H1 (cell line): Measurements from ENCODE around the gene LRRC2. TPM values are rescaled to one million over a fixed set of nuclear protein-coding genes. Genes with fewer than 3 reads are reported as not detected.

Source experiments
- ASH2L ChIP-seq: fragments of 200-600, 300-600 bp; sonication (generic); IDR thresholded peaks from one replicate; pipeline ENCODE4 v1.7.1; 2017; ENCODE audit warnings: low read length
- CBX8 ChIP-seq: fragments of 300-800, 300-1000 bp; sonication (generic); IDR thresholded peaks from 2 replicates; pipeline ENCODE4 v1.7.1; 2016; ENCODE audit warnings: low read depth, low read length, borderline replicate concordance
- GABPA ChIP-seq: IDR thresholded peaks from 2 replicates; pipeline ENCODE4 v1.6.1; 2011; ENCODE audit warnings: mild to moderate bottlenecking, low read length, moderate library complexity, borderline replicate concordance; ENCODE audit not compliant: insufficient read depth
- JUND ChIP-seq: IDR thresholded peaks from 2 replicates; pipeline ENCODE4 v1.6.1; 2011; ENCODE audit warnings: mild to moderate bottlenecking, improper control_type of control experiment, low read length
- SIN3A ChIP-seq, 2 experiments: IDR thresholded peaks in 1 of 2; conservative IDR thresholded peaks in 1 of 2; 2 replicates each; pipeline ENCODE4 v1.6.1; 2011 to 2012; ENCODE audit warnings: low read length in 2 of 2, improper control_type of control experiment in 1 of 2, low read depth in 1 of 2, mild to moderate bottlenecking in 1 of 2
- TBP ChIP-seq: IDR thresholded peaks from 2 replicates; pipeline ENCODE4 v1.6.1; 2011; ENCODE audit warnings: low read depth, low read length, improper control_type of control experiment
- polyA plus RNA-seq, 7 experiments: library from polyadenylated mRNA; depleted of rRNA in 3 of 7; stranded (reverse) in 5 of 7; unstranded in 2 of 7; fragments of >200 nt in 5 of 7; fragments of 200-250 nt in 2 of 7; gene quantifications; 1 replicate in 5 of 7; 2 replicates in 1 of 7; 4 replicates in 1 of 7; pipeline versions ENCODE4 v1.2.1 to v1.2.3, GENCODE V29; 2011 to 2013; ENCODE audit warnings: missing spikeins in 2 of 7, mixed read lengths in 2 of 7
- total RNA-seq: library from RNA; stranded (reverse); fragmentation: NEBNext Ultra II Directional; extraction: Animal tissue kit (Norgen Biotek cat#: 25700); gene quantifications from 2 replicates; pipeline ENCODE4 v1.2.1, GENCODE V29; 2021
- TF ChIP-seq, protein P1 (sequence below): fragments of 300-600 bp; sonication (generic); IDR thresholded peaks from 2 replicates; pipeline ENCODE4 v1.7.1; 2012; ENCODE audit warnings: low read length, moderate library complexity, mild to moderate bottlenecking, inconsistent platforms; ENCODE audit not compliant: insufficient replicate concordance

Gene LRRC2
- total and polyA plus RNA-seq, 2 of the 8 experiments (the other 6 are each of a cell fraction or from before 2014, with no cell fraction given) = 1.4 to 6.4 TPM

DNA sequence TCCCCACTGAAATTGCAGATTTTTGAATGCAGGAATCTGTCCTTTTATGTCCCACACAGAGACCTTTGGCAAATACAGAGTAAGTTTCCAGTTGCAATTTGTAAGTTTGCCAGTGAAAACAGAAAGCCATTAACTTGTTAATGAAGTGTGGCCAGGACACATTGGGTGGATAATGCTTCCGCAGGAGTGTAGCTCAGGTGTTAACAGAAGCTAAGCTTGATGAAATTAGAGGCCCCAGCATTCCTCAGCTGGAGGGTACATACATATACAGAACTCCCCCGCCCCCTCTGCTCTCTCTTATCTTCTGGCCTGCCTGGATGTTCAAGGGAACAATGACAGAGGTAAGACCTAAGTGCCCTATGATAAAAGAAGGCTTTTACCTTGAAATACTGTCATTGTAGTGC lies 8.1 kb upstream of the LRRC2 start (continued):
- TF ChIP-seq, protein P1, sequence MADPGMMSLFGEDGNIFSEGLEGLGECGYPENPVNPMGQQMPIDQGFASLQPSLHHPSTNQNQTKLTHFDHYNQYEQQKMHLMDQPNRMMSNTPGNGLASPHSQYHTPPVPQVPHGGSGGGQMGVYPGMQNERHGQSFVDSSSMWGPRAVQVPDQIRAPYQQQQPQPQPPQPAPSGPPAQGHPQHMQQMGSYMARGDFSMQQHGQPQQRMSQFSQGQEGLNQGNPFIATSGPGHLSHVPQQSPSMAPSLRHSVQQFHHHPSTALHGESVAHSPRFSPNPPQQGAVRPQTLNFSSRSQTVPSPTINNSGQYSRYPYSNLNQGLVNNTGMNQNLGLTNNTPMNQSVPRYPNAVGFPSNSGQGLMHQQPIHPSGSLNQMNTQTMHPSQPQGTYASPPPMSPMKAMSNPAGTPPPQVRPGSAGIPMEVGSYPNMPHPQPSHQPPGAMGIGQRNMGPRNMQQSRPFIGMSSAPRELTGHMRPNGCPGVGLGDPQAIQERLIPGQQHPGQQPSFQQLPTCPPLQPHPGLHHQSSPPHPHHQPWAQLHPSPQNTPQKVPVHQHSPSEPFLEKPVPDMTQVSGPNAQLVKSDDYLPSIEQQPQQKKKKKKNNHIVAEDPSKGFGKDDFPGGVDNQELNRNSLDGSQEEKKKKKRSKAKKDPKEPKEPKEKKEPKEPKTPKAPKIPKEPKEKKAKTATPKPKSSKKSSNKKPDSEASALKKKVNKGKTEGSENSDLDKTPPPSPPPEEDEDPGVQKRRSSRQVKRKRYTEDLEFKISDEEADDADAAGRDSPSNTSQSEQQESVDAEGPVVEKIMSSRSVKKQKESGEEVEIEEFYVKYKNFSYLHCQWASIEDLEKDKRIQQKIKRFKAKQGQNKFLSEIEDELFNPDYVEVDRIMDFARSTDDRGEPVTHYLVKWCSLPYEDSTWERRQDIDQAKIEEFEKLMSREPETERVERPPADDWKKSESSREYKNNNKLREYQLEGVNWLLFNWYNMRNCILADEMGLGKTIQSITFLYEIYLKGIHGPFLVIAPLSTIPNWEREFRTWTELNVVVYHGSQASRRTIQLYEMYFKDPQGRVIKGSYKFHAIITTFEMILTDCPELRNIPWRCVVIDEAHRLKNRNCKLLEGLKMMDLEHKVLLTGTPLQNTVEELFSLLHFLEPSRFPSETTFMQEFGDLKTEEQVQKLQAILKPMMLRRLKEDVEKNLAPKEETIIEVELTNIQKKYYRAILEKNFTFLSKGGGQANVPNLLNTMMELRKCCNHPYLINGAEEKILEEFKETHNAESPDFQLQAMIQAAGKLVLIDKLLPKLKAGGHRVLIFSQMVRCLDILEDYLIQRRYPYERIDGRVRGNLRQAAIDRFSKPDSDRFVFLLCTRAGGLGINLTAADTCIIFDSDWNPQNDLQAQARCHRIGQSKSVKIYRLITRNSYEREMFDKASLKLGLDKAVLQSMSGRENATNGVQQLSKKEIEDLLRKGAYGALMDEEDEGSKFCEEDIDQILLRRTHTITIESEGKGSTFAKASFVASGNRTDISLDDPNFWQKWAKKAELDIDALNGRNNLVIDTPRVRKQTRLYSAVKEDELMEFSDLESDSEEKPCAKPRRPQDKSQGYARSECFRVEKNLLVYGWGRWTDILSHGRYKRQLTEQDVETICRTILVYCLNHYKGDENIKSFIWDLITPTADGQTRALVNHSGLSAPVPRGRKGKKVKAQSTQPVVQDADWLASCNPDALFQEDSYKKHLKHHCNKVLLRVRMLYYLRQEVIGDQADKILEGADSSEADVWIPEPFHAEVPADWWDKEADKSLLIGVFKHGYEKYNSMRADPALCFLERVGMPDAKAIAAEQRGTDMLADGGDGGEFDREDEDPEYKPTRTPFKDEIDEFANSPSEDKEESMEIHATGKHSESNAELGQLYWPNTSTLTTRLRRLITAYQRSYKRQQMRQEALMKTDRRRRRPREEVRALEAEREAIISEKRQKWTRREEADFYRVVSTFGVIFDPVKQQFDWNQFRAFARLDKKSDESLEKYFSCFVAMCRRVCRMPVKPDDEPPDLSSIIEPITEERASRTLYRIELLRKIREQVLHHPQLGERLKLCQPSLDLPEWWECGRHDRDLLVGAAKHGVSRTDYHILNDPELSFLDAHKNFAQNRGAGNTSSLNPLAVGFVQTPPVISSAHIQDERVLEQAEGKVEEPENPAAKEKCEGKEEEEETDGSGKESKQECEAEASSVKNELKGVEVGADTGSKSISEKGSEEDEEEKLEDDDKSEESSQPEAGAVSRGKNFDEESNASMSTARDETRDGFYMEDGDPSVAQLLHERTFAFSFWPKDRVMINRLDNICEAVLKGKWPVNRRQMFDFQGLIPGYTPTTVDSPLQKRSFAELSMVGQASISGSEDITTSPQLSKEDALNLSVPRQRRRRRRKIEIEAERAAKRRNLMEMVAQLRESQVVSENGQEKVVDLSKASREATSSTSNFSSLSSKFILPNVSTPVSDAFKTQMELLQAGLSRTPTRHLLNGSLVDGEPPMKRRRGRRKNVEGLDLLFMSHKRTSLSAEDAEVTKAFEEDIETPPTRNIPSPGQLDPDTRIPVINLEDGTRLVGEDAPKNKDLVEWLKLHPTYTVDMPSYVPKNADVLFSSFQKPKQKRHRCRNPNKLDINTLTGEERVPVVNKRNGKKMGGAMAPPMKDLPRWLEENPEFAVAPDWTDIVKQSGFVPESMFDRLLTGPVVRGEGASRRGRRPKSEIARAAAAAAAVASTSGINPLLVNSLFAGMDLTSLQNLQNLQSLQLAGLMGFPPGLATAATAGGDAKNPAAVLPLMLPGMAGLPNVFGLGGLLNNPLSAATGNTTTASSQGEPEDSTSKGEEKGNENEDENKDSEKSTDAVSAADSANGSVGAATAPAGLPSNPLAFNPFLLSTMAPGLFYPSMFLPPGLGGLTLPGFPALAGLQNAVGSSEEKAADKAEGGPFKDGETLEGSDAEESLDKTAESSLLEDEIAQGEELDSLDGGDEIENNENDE = peak; percentile 64
- TF ChIP-seq SIN3A (conservative IDR thresholded peaks at IDR 0.05 in 1 of 2, IDR thresholded peaks at IDR 0.05 in 1 of 2; ENCODE audit: low read depth in 1 of 2, low read length in 2 of 2) (no peak), TBP (peak; percentile 67), ASH2L (no peak), GABPA (no peak), JUND (no peak), CBX8 (no peak)
